Type B pancreatic cell (in vitro differentiated cells): ENCODE results near the gene PKP2. TPM values are rescaled to one million over a fixed set of nuclear protein-coding genes. Genes with fewer than 3 reads are reported as not detected.

Experiments
- DNase-seq: peaks from one replicate; pipeline ENCODE4 v3.0.0; 2021; ENCODE audit warnings: mixed read lengths; ENCODE audit not compliant: unreplicated experiment; ENCODE audit errors: extremely low spot score
- H3K27ac Mint-ChIP-seq: 2 replicates; pipeline ENCODE4 v1.8.0; 2021; ENCODE audit warnings: mild to moderate bottlenecking, mixed read lengths
- H3K27me3 Mint-ChIP-seq: 2 replicates; pipeline ENCODE4 v1.8.0; 2021; ENCODE audit warnings: mixed read lengths
- H3K36me3 Mint-ChIP-seq: 2 replicates; pipeline ENCODE4 v1.8.0; 2021; ENCODE audit warnings: mixed read lengths
- H3K4me1 Mint-ChIP-seq: one replicate; pipeline ENCODE4 v1.8.0; 2021; ENCODE audit warnings: mixed read lengths; ENCODE audit not compliant: unreplicated experiment
- H3K4me3 Mint-ChIP-seq: 2 replicates; pipeline ENCODE4 v1.8.0; 2021; ENCODE audit warnings: mild to moderate bottlenecking, mixed read lengths
- H3K9me3 Mint-ChIP-seq: 2 replicates; pipeline ENCODE4 v1.8.0; 2021; ENCODE audit warnings: mixed read lengths
- CTCF ChIP-seq: fragments of 200-600 bp; sonication (generic); conservative IDR thresholded peaks from 2 replicates; pipeline ENCODE4 v1.5.0; 2021; ENCODE audit warnings: antibody characterized with exemption, mild to moderate bottlenecking
- total RNA-seq: library from RNA; stranded (reverse); gene quantifications from 2 replicates; pipeline ENCODE4 v1.2.1, GENCODE V29; 2021; ENCODE audit warnings: low replicate concordance

The PKP2 gene
- total RNA-seq, 1 donor from 2014 or later, result 29.5 TPM

DNA sequence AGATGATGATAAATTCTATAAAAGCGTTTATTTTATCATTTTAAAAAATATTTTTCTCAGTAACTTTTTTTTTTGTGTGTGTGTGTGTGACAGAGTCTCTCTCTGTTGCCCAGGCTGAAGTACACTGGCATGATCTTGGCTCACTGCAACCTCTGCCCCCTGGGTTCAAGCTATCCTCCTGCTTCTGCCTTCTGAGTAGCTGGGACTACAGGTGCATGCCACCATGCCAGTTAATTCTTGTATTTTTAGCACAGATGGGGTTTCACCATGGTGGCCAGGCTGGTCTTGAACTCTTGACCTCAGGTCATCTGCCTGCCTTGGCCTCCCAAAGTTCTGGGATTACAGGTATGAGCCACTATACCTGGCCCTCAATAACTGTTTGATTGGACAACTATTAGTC, 37.2 kb downstream of the PKP2 start:
- H3K4me1 Mint-ChIP-seq, result no peaks in the 10 kb centered on the region
- H3K27ac Mint-ChIP-seq, result no peak overlapping the region
- no peak for TF ChIP-seq CTCF
- H3K4me3 Mint-ChIP-seq, result no peak overlapping the region
- H3K9me3 Mint-ChIP-seq, result no peaks in the 10 kb centered on the region
- H3K27me3 Mint-ChIP-seq, result no peaks in the 10 kb centered on the region
- no peak for DNase-seq
- H3K36me3 Mint-ChIP-seq, result peaks cover 29% of the 10 kb centered on the region

DNA sequence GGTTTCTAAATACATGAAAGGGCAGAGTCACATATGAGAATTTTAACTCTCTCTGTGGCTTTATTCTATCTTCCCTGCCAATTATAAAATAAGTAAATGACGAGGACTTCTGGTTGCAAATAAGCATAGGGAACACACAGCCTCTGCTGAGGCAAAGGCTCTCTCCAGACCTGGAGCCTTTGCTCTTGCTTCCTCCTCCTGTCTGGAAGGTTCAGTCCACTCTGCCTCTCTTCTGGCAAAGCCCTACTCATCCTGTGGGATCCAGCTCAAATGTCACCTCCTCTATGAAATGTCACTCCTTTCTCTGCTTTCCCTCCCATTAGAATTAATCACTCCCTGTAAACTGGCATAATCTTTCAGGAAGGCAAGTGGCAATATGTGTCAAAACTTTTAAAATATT, 41.9 kb downstream of the PKP2 start:
- Mint-ChIP-seq H3K4me1 (no peaks in the 10 kb centered on the region), H3K9me3 (no peaks in the 10 kb centered on the region), H3K27me3 (no peaks in the 10 kb centered on the region), H3K36me3 (peaks cover 19% of the 10 kb centered on the region), H3K4me3 (no peak overlapping the region), H3K27ac (no peak overlapping the region)
- no peak for TF ChIP-seq CTCF
- no peak for DNase-seq

DNA sequence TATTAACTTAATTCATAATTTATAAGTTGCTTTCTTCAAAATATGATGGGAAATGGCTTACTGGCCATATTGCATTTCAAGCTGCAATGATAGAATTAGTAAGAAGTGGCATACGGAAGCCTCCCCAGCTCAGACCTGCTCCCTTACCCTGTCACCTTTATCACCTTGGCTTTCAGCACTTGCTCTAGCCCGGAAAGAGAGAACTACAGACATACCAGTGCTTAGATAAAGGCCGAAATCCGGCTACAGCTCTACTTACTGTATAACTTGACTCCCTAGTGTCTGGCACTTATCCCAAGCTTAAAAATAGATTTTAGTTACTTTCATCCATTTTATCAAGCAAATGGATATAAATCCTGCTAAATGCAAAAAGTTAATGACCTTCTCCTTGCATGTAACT, 42.5 kb downstream of the PKP2 start:
- H3K4me1 Mint-ChIP-seq, result no peaks in the 10 kb centered on the region
- peaks cover 22% of the 10 kb centered on the region for H3K36me3 Mint-ChIP-seq
- TF ChIP-seq CTCF, result no peak
- H3K27me3 Mint-ChIP-seq, result no peaks in the 10 kb centered on the region
- no peak for DNase-seq
- H3K4me3 Mint-ChIP-seq, result no peak overlapping the region
- H3K9me3 Mint-ChIP-seq, result no peaks in the 10 kb centered on the region
- no peak overlapping the region for H3K27ac Mint-ChIP-seq

GRCh38 chr12:32847287-32847686, 49.3 kb downstream of the PKP2 start:
- no peak overlapping the region for H3K27ac Mint-ChIP-seq
- H3K9me3 Mint-ChIP-seq, result no peaks in the 10 kb centered on the region
- TF ChIP-seq CTCF, result no peak
- no peak for DNase-seq
- no peaks in the 10 kb centered on the region for H3K27me3 Mint-ChIP-seq
- no peak overlapping the region for H3K4me3 Mint-ChIP-seq
- peaks cover 7% of the 10 kb centered on the region for H3K4me1 Mint-ChIP-seq
- peaks cover 10% of the 10 kb centered on the region for H3K36me3 Mint-ChIP-seq

GRCh38 chr12:32846053-32846452, 50.5 kb downstream of the PKP2 start:
- TF ChIP-seq CTCF, result no peak
- DNase-seq, result no peak
- Mint-ChIP-seq H3K36me3 (peaks cover 13% of the 10 kb centered on the region), H3K27me3 (no peaks in the 10 kb centered on the region), H3K9me3 (no peaks in the 10 kb centered on the region), H3K4me1 (peaks cover 7% of the 10 kb centered on the region), H3K27ac (no peak overlapping the region), H3K4me3 (no peak overlapping the region)

- Mint-ChIP-seq H3K9me3 (no peaks in the 10 kb centered on the region), H3K4me3 (no peak overlapping the region), H3K36me3 (peaks cover 18% of the 10 kb centered on the region), H3K4me1 (peaks cover 7% of the 10 kb centered on the region), H3K27me3 (no peaks in the 10 kb centered on the region), H3K27ac (peak overlapping the region; percentile 12)
- no peak for TF ChIP-seq CTCF
- DNase-seq, result no peak
Observed at GRCh38 chr12:32843528-32844095, 53.0 kb downstream of the PKP2 start.
